ENCODE data around the gene OR1N2. TPM values are rescaled to one million over a fixed set of nuclear protein-coding genes. Genes with fewer than 3 reads are reported as not detected.

The OR1N2 gene
- not detected for total RNA-seq

- Histone ChIP-seq H3K9me3 (no peaks in the 10 kb centered on the region), H3K27ac (no peak within 1 kb of the TSS), H3K27me3 (no peaks in the 10 kb centered on the region), H3K36me3 (no peaks in the 10 kb centered on the region), H3K4me3 (no peak within 1 kb of the TSS), H3K4me1 (no peaks in the 10 kb centered on the region)
- no peak for DNase-seq
- TF ChIP-seq POLR2A (IDR thresholded peaks at IDR 0.05), result no peak
- TF ChIP-seq CTCF (IDR thresholded peaks at IDR 0.05), result no peak
Measured at GRCh38 chr9:122552812-122553211, at the start of gene OR1N2. Gene OR1N2 (plus strand): TSS chr9:122553112. CDS start chr9:122553212, 100 bp downstream.

- no peaks in the 10 kb centered on the region for H3K9me3 ChIP-seq
- TF ChIP-seq CTCF (IDR thresholded peaks at IDR 0.05) (no peak), POLR2A (IDR thresholded peaks at IDR 0.05) (no peak)
- H3K4me1 ChIP-seq, result no peaks in the 10 kb centered on the region
- no peak for DNase-seq
- H3K27me3 ChIP-seq, result no peaks in the 10 kb centered on the region
- H3K27ac ChIP-seq, result no peak overlapping the region
- no peak overlapping the region for H3K4me3 ChIP-seq
- H3K36me3 ChIP-seq, result no peaks in the 10 kb centered on the region
Measured at GRCh38 chr9:122506964-122507363, 45.9 kb upstream of the OR1N2 start.

GRCh38 chr9:122510502-122510901 lies 42.4 kb upstream of the OR1N2 start, which contains the start of gene OR1J2:
Gene OR1J2 (plus strand): TSS chr9:122510802. CDS start chr9:122510802, 0 bp downstream.
- no peaks in the 10 kb centered on the region for H3K4me1 ChIP-seq
- H3K36me3 ChIP-seq, result no peaks in the 10 kb centered on the region
- no peaks in the 10 kb centered on the region for H3K9me3 ChIP-seq
- H3K27ac ChIP-seq, result no peak within 1 kb of the TSS
- no peaks in the 10 kb centered on the region for H3K27me3 ChIP-seq
- no peak for TF ChIP-seq CTCF (IDR thresholded peaks at IDR 0.05)
- TF ChIP-seq POLR2A (IDR thresholded peaks at IDR 0.05), result no peak
- DNase-seq, result no peak
- no peak within 1 kb of the TSS for H3K4me3 ChIP-seq

- Histone ChIP-seq H3K27ac (no peak overlapping the region), H3K27me3 (no peaks in the 10 kb centered on the region), H3K4me1 (no peaks in the 10 kb centered on the region), H3K4me3 (no peak overlapping the region), H3K36me3 (no peaks in the 10 kb centered on the region), H3K9me3 (no peaks in the 10 kb centered on the region)
- TF ChIP-seq CTCF (IDR thresholded peaks at IDR 0.05) (no peak), POLR2A (IDR thresholded peaks at IDR 0.05) (no peak)
- DNase-seq, result no peak
Measured at GRCh38 chr9:122518226-122518625, 34.7 kb upstream of the OR1N2 start.

GRCh38 chr9:122518841-122519240 lies 34.1 kb upstream of the OR1N2 start, which contains the start of gene OR1J4:
Gene OR1J4 (plus strand): TSS chr9:122519141. CDS start chr9:122519141, 0 bp downstream.
- Histone ChIP-seq H3K36me3 (no peaks in the 10 kb centered on the region), H3K4me3 (no peak within 1 kb of the TSS), H3K27me3 (no peaks in the 10 kb centered on the region), H3K4me1 (no peaks in the 10 kb centered on the region), H3K9me3 (no peaks in the 10 kb centered on the region), H3K27ac (no peak within 1 kb of the TSS)
- DNase-seq, result no peak
- TF ChIP-seq POLR2A (IDR thresholded peaks at IDR 0.05) (no peak), CTCF (IDR thresholded peaks at IDR 0.05) (no peak)

GRCh38 chr9:122519376-122519775 lies 33.5 kb upstream of the OR1N2 start:
- Histone ChIP-seq H3K9me3 (no peaks in the 10 kb centered on the region), H3K27ac (no peak overlapping the region), H3K36me3 (no peaks in the 10 kb centered on the region), H3K4me3 (no peak overlapping the region), H3K27me3 (no peaks in the 10 kb centered on the region), H3K4me1 (no peaks in the 10 kb centered on the region)
- DNase-seq, result no peak
- TF ChIP-seq POLR2A (IDR thresholded peaks at IDR 0.05), result no peak
- no peak for TF ChIP-seq CTCF (IDR thresholded peaks at IDR 0.05)

Measured in Peyer's patch (tissue), 4 donors.